CD14-positive monocyte (primary cell): Measurements from ENCODE around the gene CEBPE. TPM values are rescaled to one million over a fixed set of nuclear protein-coding genes. Genes with fewer than 3 reads are reported as not detected.
A peak's percentile ranks its signal among the peaks of the same experiment; 100 is the strongest.

Experiments used
- DNase-seq, 3 donors: peaks; one replicate each; pipeline ENCODE4 v3.0.0-alpha.2; 2011 to 2022
- H2AFZ ChIP-seq: 2 replicates; pipeline ENCODE4 v1.6.0; 2012; ENCODE audit warnings: mild to moderate bottlenecking, low read depth, low read length, inconsistent platforms; ENCODE audit not compliant: insufficient read depth, poor library complexity, severe bottlenecking
- H3K27ac ChIP-seq, 2 donors: 1 replicate in 1 of 2; 2 replicates in 1 of 2; pipeline ENCODE4 v1.5.1; 2012 to 2013; ENCODE audit warnings: low read length in 2 of 2, control low read depth in 1 of 2, inconsistent platforms in 1 of 2, low read depth in 1 of 2, mild to moderate bottlenecking in 1 of 2
- H3K27me3 ChIP-seq, 2 donors: one replicate each; pipeline versions ENCODE4 v1.6.0 to v1.6.1; 2011 to 2013; ENCODE audit warnings: low read length in 2 of 2; ENCODE audit not compliant: control insufficient read depth in 2 of 2, insufficient read depth in 2 of 2
- H3K36me3 ChIP-seq, 2 donors: replicated peaks in 1 of 2; 1 replicate in 1 of 2; 2 replicates in 1 of 2; pipeline versions ENCODE4 v1.5.1 to v1.6.1; 2012 to 2013; ENCODE audit warnings: low read length in 2 of 2, control low read depth in 1 of 2, inconsistent platforms in 1 of 2, mild to moderate bottlenecking in 1 of 2; ENCODE audit not compliant: insufficient read depth in 2 of 2, control insufficient read depth in 1 of 2
- H3K4me1 ChIP-seq, 2 donors: 1 replicate in 1 of 2; 2 replicates in 1 of 2; pipeline versions ENCODE4 v1.5.1 to v1.6.1; 2012 to 2013; ENCODE audit warnings: low read length in 2 of 2, control low read depth in 1 of 2, inconsistent platforms in 1 of 2, mild to moderate bottlenecking in 1 of 2, moderate library complexity in 1 of 2; ENCODE audit not compliant: insufficient read depth in 2 of 2, control insufficient read depth in 1 of 2
- H3K4me2 ChIP-seq: replicated peaks from 2 replicates; pipeline ENCODE3; 2012; ENCODE audit warnings: low read length, moderate library complexity, mild to moderate bottlenecking; ENCODE audit not compliant: poor library complexity, severe bottlenecking; ENCODE audit errors: extremely low read depth
- H3K4me3 ChIP-seq, 3 experiments: fragments of 200-600 bp in 1 of 3; sonication (generic) in 1 of 3; replicated peaks in 1 of 3; 1 replicate in 2 of 3; 2 replicates in 1 of 3; pipeline ENCODE4 v1.5.1; 2011 to 2013; ENCODE audit warnings: low read length in 3 of 3, mild to moderate bottlenecking in 3 of 3, control low read depth in 2 of 3, low read depth in 2 of 3, inconsistent platforms in 1 of 3, moderate library complexity in 1 of 3
- H3K79me2 ChIP-seq: 2 replicates; pipeline ENCODE4 v1.6.0; 2012; ENCODE audit warnings: mild to moderate bottlenecking, control low read depth, inconsistent platforms, low read length, moderate library complexity; ENCODE audit not compliant: insufficient read depth
- H3K9ac ChIP-seq: 2 replicates; pipeline ENCODE4 v1.6.0; 2017; ENCODE audit warnings: low read length, mild to moderate bottlenecking; ENCODE audit not compliant: insufficient read depth, poor library complexity, severe bottlenecking
- H3K9me3 ChIP-seq, 2 donors: replicated peaks in 1 of 2; 1 replicate in 1 of 2; 2 replicates in 1 of 2; pipeline versions ENCODE4 v1.5.1 to v1.6.1; 2012 to 2013; ENCODE audit warnings: low read length in 2 of 2, control low read depth in 1 of 2; ENCODE audit not compliant: control insufficient read depth in 1 of 2, insufficient read depth in 1 of 2
- H4K20me1 ChIP-seq: 2 replicates; pipeline ENCODE4 v1.6.0; 2012; ENCODE audit warnings: mild to moderate bottlenecking, low read length, control low read depth, moderate library complexity; ENCODE audit not compliant: insufficient read depth
- H3K27ac Mint-ChIP-seq, 7 donors: one replicate each; pipeline ENCODE4 v1.8.0; 2020; ENCODE audit warnings: mild to moderate bottlenecking in 7 of 7, mixed read lengths in 7 of 7, moderate library complexity in 6 of 7, inconsistent platforms in 2 of 7
- H3K27me3 Mint-ChIP-seq, 3 donors: one replicate each; pipeline ENCODE4 v1.8.0; 2021 to 2022; ENCODE audit warnings: low read depth in 3 of 3, mild to moderate bottlenecking in 3 of 3, mixed read lengths in 3 of 3, moderate library complexity in 3 of 3, inconsistent platforms in 1 of 3
- H3K36me3 Mint-ChIP-seq, 2 donors: one replicate each; pipeline ENCODE4 v1.8.0; 2020; ENCODE audit warnings: mixed read lengths in 2 of 2, inconsistent platforms in 1 of 2, mild to moderate bottlenecking in 1 of 2
- H3K4me1 Mint-ChIP-seq: one replicate; pipeline ENCODE4 v1.8.0; 2020; ENCODE audit warnings: mild to moderate bottlenecking, mixed read lengths
- H3K4me3 Mint-ChIP-seq, 2 donors: one replicate each; pipeline ENCODE4 v1.8.0; 2020; ENCODE audit warnings: mild to moderate bottlenecking in 2 of 2, mixed read lengths in 2 of 2, moderate library complexity in 1 of 2
- H3K9me3 Mint-ChIP-seq, 7 donors: one replicate each; pipeline ENCODE4 v1.8.0; 2020 to 2022; ENCODE audit warnings: mixed read lengths in 7 of 7, mild to moderate bottlenecking in 6 of 7, moderate library complexity in 6 of 7, inconsistent platforms in 2 of 7
- WGBS: methylation state at CpG from one replicate; pipeline ENCODE4 v1.1.5; 2013; ENCODE audit warnings: missing lambda C conversion rate; ENCODE audit not compliant: insufficient coverage; 5-methylcytosine and 5-hydroxymethylcytosine counted together
- intact Hi-C, 2 donors: fragments of 100-400 bp; cut with micrococcal nuclease; formaldehyde crosslinking; loops; one replicate each; pipeline versions ENCODE4 v1.15.0 to v1.15.1; 2023
- polyA plus RNA-seq, 3 donors: library from polyadenylated mRNA; depleted of rRNA in 1 of 3; unstranded in 2 of 3; stranded (reverse) in 1 of 3; fragments of 300-500 nt in 2 of 3; fragments of >200 nt in 1 of 3; fragmentation: Illumina TruSeq in 2 of 3; gene quantifications; 1 replicate in 2 of 3; 2 replicates in 1 of 3; pipeline ENCODE4 v1.2.3, GENCODE V29; 2012 to 2021
- TF ChIP-seq, protein P1 (sequence below): fragments of 200-600 bp; IDR thresholded peaks from one replicate; pipeline ENCODE4 v1.8.0; 2022; ENCODE audit warnings: antibody characterized with exemption, mild to moderate bottlenecking

CEBPE gene
- polyA plus RNA-seq, 3 donors: 0.73 to 1.5 (median 1.3) TPM

DNA sequence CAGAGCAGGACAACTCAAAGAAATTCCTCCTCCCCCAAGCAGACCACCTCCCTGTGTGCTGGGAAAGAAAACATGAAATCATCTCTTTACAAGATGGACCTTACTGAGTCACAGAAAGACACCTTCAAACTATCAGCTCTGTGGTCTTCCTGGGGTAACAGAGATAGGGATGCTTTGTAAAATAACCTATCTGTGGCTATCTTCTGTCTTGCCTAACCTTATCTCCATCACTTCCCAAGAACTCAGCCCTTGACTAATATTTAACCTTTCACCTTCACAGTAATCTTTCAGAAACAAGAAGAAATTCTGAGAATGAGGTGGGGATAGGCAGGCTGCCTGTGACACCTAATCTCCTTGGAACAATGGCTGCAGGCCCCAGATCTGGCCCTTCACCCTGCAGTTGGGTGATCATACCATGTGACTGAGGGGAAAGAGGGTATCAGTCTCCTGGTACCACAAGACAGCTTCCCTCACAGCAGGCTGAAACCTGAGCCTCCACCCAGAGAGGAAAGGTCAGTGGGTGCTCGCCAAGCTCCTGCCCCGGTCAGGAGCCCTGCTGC lies 27.4 kb upstream of the CEBPE start:
- Mint-ChIP-seq H3K27ac (no peak overlapping the region), H3K36me3 (no peaks in the 10 kb centered on the region), H3K4me1 (peaks cover 3% of the 10 kb centered on the region), H3K4me3 (no peak overlapping the region), H3K27me3 (peaks cover 0 to 3% (median 2%) of the 10 kb centered on the region in 3 donors), H3K9me3 (peaks cover 0 to 3% (median 0%) of the 10 kb centered on the region in 7 donors)
- Histone ChIP-seq H3K9ac (no peak overlapping the region), H3K27me3 (no peaks in the 10 kb centered on the region), H4K20me1 (no peaks in the 10 kb centered on the region), H3K36me3 (no peaks in the 10 kb centered on the region), H3K4me2 (no peak overlapping the region), H3K4me3 (no peak overlapping the region), H2AFZ (no peak overlapping the region), H3K9me3 (no peaks in the 10 kb centered on the region), H3K4me1 (no peaks in the 10 kb centered on the region), H3K79me2 (no peaks in the 10 kb centered on the region), H3K27ac (no peak overlapping the region)
- DNase-seq: no peak
- WGBS: 83% methylated on average over 1 of the region's 2 CpGs
- TF ChIP-seq, protein P1, sequence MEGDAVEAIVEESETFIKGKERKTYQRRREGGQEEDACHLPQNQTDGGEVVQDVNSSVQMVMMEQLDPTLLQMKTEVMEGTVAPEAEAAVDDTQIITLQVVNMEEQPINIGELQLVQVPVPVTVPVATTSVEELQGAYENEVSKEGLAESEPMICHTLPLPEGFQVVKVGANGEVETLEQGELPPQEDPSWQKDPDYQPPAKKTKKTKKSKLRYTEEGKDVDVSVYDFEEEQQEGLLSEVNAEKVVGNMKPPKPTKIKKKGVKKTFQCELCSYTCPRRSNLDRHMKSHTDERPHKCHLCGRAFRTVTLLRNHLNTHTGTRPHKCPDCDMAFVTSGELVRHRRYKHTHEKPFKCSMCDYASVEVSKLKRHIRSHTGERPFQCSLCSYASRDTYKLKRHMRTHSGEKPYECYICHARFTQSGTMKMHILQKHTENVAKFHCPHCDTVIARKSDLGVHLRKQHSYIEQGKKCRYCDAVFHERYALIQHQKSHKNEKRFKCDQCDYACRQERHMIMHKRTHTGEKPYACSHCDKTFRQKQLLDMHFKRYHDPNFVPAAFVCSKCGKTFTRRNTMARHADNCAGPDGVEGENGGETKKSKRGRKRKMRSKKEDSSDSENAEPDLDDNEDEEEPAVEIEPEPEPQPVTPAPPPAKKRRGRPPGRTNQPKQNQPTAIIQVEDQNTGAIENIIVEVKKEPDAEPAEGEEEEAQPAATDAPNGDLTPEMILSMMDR: no peak
- intact Hi-C loops: no loop called here

DNA sequence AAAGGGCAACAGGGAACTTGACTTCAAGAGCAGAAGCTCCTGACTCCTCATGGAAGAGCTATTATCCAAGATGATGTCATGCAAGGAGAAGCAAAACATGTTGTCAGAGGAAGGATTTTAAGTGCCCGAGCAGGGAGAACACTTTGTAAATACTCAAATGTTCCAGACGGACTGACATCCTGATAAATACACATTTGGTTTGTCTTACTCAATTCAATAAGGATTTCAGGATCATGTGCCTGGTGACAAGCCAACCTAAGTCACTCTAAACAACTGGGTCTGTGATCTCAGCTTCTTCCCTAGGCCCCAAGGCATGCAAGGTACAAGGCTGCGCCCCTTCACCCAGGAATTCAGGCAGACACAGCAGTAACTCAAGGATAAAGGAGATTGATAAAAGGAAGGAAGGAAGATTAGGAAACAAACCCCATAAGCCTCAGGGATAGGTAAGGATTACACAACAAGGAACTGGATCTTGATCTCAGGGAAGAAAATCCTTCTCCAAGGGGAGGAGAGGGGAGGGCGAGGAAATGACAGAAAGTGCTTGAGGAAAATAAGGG lies 26.8 kb upstream of the CEBPE start:
- Histone ChIP-seq H2AFZ (no peak overlapping the region), H3K27ac (no peak overlapping the region), H3K79me2 (no peaks in the 10 kb centered on the region), H3K4me3 (no peak overlapping the region), H3K9ac (no peak overlapping the region), H3K9me3 (no peaks in the 10 kb centered on the region), H4K20me1 (no peaks in the 10 kb centered on the region), H3K4me2 (no peak overlapping the region), H3K36me3 (no peaks in the 10 kb centered on the region), H3K4me1 (no peaks in the 10 kb centered on the region), H3K27me3 (no peaks in the 10 kb centered on the region)
- Mint-ChIP-seq H3K27ac (peak overlapping the region in 1 of 7 donors; percentile 7), H3K4me3 (no peak overlapping the region), H3K27me3 (peaks cover 1 to 2% (median 2%) of the 10 kb centered on the region in 3 donors), H3K9me3 (peaks cover 0 to 3% (median 0%) of the 10 kb centered on the region in 7 donors), H3K4me1 (peaks cover 3% of the 10 kb centered on the region), H3K36me3 (no peaks in the 10 kb centered on the region)
- 80% methylated on average over 2 of the region's 4 CpGs for whole genome bisulfite sequencing
- DNase-seq: no peak
- TF ChIP-seq, protein P1: no peak
- intact Hi-C loops: no loop called here
